HepG2 (cell line): ENCODE data around the gene JAG1. TPM values are rescaled to one million over a fixed set of nuclear protein-coding genes. Genes with fewer than 3 reads are reported as not detected.

Experiments
- ATAC-seq: fragments of 200-7000 bp; cut with Tn5 transposase; 3 replicates; pipeline ENCODE4 v1.9.1; 2020; ENCODE audit warnings: mild to moderate bottlenecking, moderate library complexity
- BruUV-seq: library from RNA; stranded (reverse); fragments of 400-500 nt; replicated peaks from 2 replicates; lab custom pipeline; 2021; lab: Mats Ljungman, UMichigan
- CTCF ChIA-PET: fragments of 300-600 bp; formaldehyde crosslinking; extraction: SDS; loops from one replicate; lab custom pipeline; 2021; ENCODE audit warnings: low total read pairs, inconsistent platforms, low intra/inter-chr PET ratio; lab: Yijun Ruan, JAX
- POLR2A ChIA-PET: fragments of 350-600 bp; sonication (Branson Sonifier 250); formaldehyde crosslinking; loops from one replicate; lab custom pipeline; 2020; ENCODE audit warnings: antibody characterized with exemption, inconsistent platforms; lab: Yijun Ruan, JAX
- DNase-seq: peaks from one replicate; pipeline ENCODE4 v3.0.0-alpha.2; 2015; ENCODE audit warnings: low spot score
- FAIRE-seq: peaks from 3 replicates; lab custom pipeline; 2011; peaks lifted over from hg19 to GRCh38; lab: Jason Lieb, UNC
- H2AFZ ChIP-seq: one replicate; pipeline ENCODE4 v1.6.1; 2011; ENCODE audit warnings: low read length, inconsistent platforms
- H3K27ac ChIP-seq: fragments of 300-600 bp; 3 replicates; pipeline ENCODE4 v1.8.0; 2011; ENCODE audit warnings: mixed run types, mild to moderate bottlenecking, mixed read lengths, low read length, inconsistent platforms; ENCODE audit not compliant: insufficient read depth; ENCODE audit errors: extremely low read length
- H3K27me3 ChIP-seq, 2 experiments: fragments of 200-600 bp in 1 of 2; 2 replicates in 1 of 2; 3 replicates in 1 of 2; pipeline versions ENCODE4 v1.6.0 to v1.8.0; 2011; ENCODE audit warnings: low read length in 2 of 2, mild to moderate bottlenecking in 2 of 2, moderate library complexity in 2 of 2, inconsistent platforms in 1 of 2; ENCODE audit not compliant: insufficient read depth in 2 of 2, control insufficient read depth in 1 of 2
- H3K36me3 ChIP-seq, 2 experiments: fragments of 200-600 bp in 1 of 2; replicated peaks in 1 of 2; 2 replicates in 1 of 2; 3 replicates in 1 of 2; pipeline versions ENCODE4 v1.5.1 to v1.8.0; 2011; ENCODE audit warnings: low read length in 2 of 2, inconsistent platforms in 1 of 2; ENCODE audit not compliant: insufficient read depth in 2 of 2, control insufficient read depth in 1 of 2
- H3K4me1 ChIP-seq: 2 replicates; pipeline ENCODE4 v1.5.1; 2012; ENCODE audit warnings: low read length, inconsistent platforms; ENCODE audit not compliant: insufficient read depth
- H3K4me2 ChIP-seq: 2 replicates; pipeline ENCODE4 v1.6.0; 2011; ENCODE audit warnings: low read depth, low read length, inconsistent platforms
- H3K4me3 ChIP-seq, 3 experiments: fragments of 200-600 bp in 1 of 3; sonication (generic), shearing (Covaris generic) in 1 of 3; replicated peaks in 1 of 3; 2 replicates each; pipeline ENCODE4 v1.5.1; 2011 to 2016; ENCODE audit warnings: low read length in 3 of 3, inconsistent platforms in 2 of 3, low read depth in 2 of 3, mild to moderate bottlenecking in 2 of 3, control low read depth in 1 of 3, mixed read lengths in 1 of 3; ENCODE audit not compliant: insufficient read depth in 1 of 3
- H3K79me2 ChIP-seq: one replicate; pipeline ENCODE4 v1.6.1; 2011; ENCODE audit warnings: low read length, inconsistent platforms; ENCODE audit not compliant: insufficient read depth
- H3K9ac ChIP-seq: 2 replicates; pipeline ENCODE4 v1.6.0; 2011; ENCODE audit warnings: mild to moderate bottlenecking, low read depth, low read length, inconsistent platforms; ENCODE audit not compliant: insufficient read depth
- H3K9me3 ChIP-seq: 2 replicates; pipeline ENCODE4 v1.5.1; 2012; ENCODE audit warnings: mild to moderate bottlenecking, low read length
- H4K20me1 ChIP-seq: 2 replicates; pipeline ENCODE4 v1.6.0; 2011; ENCODE audit warnings: inconsistent platforms, mild to moderate bottlenecking, low read length, moderate library complexity; ENCODE audit not compliant: insufficient read depth
- DMAP1 ChIP-seq: IDR thresholded peaks from 2 replicates; pipeline ENCODE4 v1.6.1; 2016
- ELF4 ChIP-seq: sonication (generic); formaldehyde crosslinking; IDR thresholded peaks from 2 replicates; pipeline ENCODE4 v1.5.0; 2020; ENCODE audit warnings: missing genetic modification reagents, mild to moderate bottlenecking, moderate library complexity, borderline replicate concordance
- IKZF1 ChIP-seq: fragments of 450-650 bp; IDR thresholded peaks from 2 replicates; pipeline ENCODE4 v1.7.1; 2016
- MTA1 ChIP-seq: sonication (generic); formaldehyde crosslinking; IDR thresholded peaks from 2 replicates; pipeline ENCODE4 v1.4.0; 2020; ENCODE audit warnings: missing genetic modification reagents, mild to moderate bottlenecking, borderline replicate concordance
- MTA3 ChIP-seq: sonication (generic); formaldehyde crosslinking; IDR thresholded peaks from 2 replicates; pipeline ENCODE4 v1.4.0; 2020; ENCODE audit warnings: missing genetic modification reagents
- POLR2G ChIP-seq: fragments of 200-400 bp; formaldehyde crosslinking; IDR thresholded peaks from 2 replicates; pipeline ENCODE4 v1.6.1; 2018; ENCODE audit warnings: mild to moderate bottlenecking, low read depth, low read length, moderate library complexity
- RBM22 ChIP-seq: fragments of 200-400 bp; formaldehyde crosslinking; optimal IDR thresholded peaks from 2 replicates; pipeline ENCODE3; 2017; ENCODE audit warnings: mild to moderate bottlenecking, low read length, moderate library complexity
- SNRNP70 ChIP-seq: fragments of 200-400 bp; formaldehyde crosslinking; IDR thresholded peaks from 2 replicates; pipeline ENCODE4 v1.6.1; 2017; ENCODE audit warnings: mild to moderate bottlenecking, low read depth, low read length, moderate library complexity
- STAG1 ChIP-seq: sonication (generic); formaldehyde crosslinking; IDR thresholded peaks from 2 replicates; pipeline ENCODE4 v1.4.0; 2020; ENCODE audit warnings: missing genetic modification reagents
- ZBTB1 ChIP-seq: sonication (generic); formaldehyde crosslinking; IDR thresholded peaks from 2 replicates; pipeline ENCODE4 v1.4.0; 2020; ENCODE audit warnings: missing genetic modification reagents, borderline replicate concordance
- ZBTB38 ChIP-seq: sonication (generic); formaldehyde crosslinking; IDR thresholded peaks from 2 replicates; pipeline ENCODE4 v1.5.1; 2020; ENCODE audit warnings: mild to moderate bottlenecking, missing genetic modification reagents
- ZNF839 ChIP-seq: sonication (generic); formaldehyde crosslinking; IDR thresholded peaks from 2 replicates; pipeline ENCODE4 v1.4.0; 2020; ENCODE audit warnings: missing genetic modification reagents, mild to moderate bottlenecking, borderline replicate concordance
- WGBS: methylation state at CpG from one replicate; pipeline ENCODE4 v1.1.6; 2017; ENCODE audit warnings: low lambda C conversion rate; 5-methylcytosine and 5-hydroxymethylcytosine counted together
- in situ Hi-C: cut with HindIII; loops from 2 replicates; pipeline ENCODE4 v1.10.0; 2017; ENCODE audit warnings: low pct_unique_long_range_greater_than_20kb; ENCODE audit not compliant: extremely low pct_ligation_motif_present
- intact Hi-C: fragments of 100-400 bp; cut with micrococcal nuclease; formaldehyde crosslinking; loops from one replicate; pipeline ENCODE4 v1.10.0; 2022; ENCODE audit not compliant: unreplicated experiment
- polyA plus RNA-seq, 8 experiments: library from polyadenylated mRNA; depleted of rRNA in 3 of 8; stranded (reverse) in 7 of 8; unstranded in 1 of 8; fragments of >200 nt; fragmentation: Illumina TruSeq in 4 of 8; extraction: Trizol in 4 of 8; gene quantifications; 2 replicates each; pipeline versions ENCODE4 v1.2.1 to v1.2.3, GENCODE V29; 2011 to 2016; ENCODE audit warnings: low read depth in 4 of 8, missing spikeins in 1 of 8, mixed read lengths in 1 of 8; ENCODE audit not compliant: insufficient read depth in 1 of 8
- total RNA-seq, 5 experiments: library from RNA; depleted of rRNA; stranded (reverse); fragments of >200 nt; fragmentation: Illumina TruSeq; extraction: Trizol; gene quantifications; 2 replicates each; pipeline ENCODE4 v1.2.3, GENCODE V29; 2016; ENCODE audit warnings: low read depth in 1 of 5
- TF ChIP-seq, protein P1 (sequence below): sonication (generic); formaldehyde crosslinking; conservative IDR thresholded peaks from 2 replicates; pipeline ENCODE4 v1.8.1; 2023; ENCODE audit warnings: missing genetic modification reagents
- TF ChIP-seq, protein P2 (sequence below): sonication (generic); formaldehyde crosslinking; conservative IDR thresholded peaks from 2 replicates; pipeline ENCODE4 v1.8.0; 2022; ENCODE audit warnings: mild to moderate bottlenecking, moderate library complexity, missing genetic modification reagents
- TF ChIP-seq, protein P3 (sequence below): sonication (generic); formaldehyde crosslinking; IDR thresholded peaks from 2 replicates; pipeline ENCODE4 v1.4.0; 2020; ENCODE audit warnings: missing genetic modification reagents, borderline replicate concordance
- TF ChIP-seq, protein P4 (sequence below): sonication (generic); formaldehyde crosslinking; IDR thresholded peaks from 2 replicates; pipeline ENCODE4; 2020; ENCODE audit warnings: missing genetic modification reagents, mild to moderate bottlenecking, borderline replicate concordance

Gene JAG1
- total and polyA plus RNA-seq, 2 of the 13 experiments (the other 11 are each of a cell fraction or from before 2014, with no cell fraction given): 47.1 to 56.3 TPM

DNA sequence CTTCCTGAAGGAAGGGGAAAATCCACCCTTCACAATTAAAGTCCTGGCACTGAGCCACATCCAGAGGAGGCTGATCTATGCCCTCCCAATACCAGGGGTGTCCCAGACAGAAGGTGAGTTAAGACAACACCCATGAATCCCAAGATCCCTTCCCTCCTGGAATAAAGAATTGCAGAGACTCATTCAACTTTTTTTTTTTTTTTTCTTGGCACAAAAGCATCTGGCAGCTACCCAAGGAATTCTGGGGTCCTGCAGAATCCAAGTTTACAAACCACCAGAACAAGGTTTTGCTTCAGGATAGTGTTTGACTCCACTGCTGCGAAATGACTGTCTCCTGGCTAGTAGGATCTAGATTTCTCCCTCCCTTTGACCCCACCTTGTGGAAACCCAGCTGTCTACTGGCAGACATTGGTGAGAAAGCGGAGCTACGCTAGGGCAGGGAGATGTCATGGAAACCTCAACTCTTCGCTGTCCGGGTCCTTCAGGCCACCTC, 37.4 kb downstream of the JAG1 start:
- H3K79me2 ChIP-seq: no peaks in the 10 kb centered on the region
- no peaks in the 10 kb centered on the region for H3K9me3 ChIP-seq
- WGBS: 100% methylated on average over 5 of the region's 5 CpGs
- FAIRE-seq (no peak), ATAC-seq (peak; percentile 19), DNase-seq (peak; percentile 35)
- H3K27ac ChIP-seq: no peak overlapping the region
- H3K4me1 ChIP-seq: no peaks in the 10 kb centered on the region
- no peak overlapping the region for H3K4me3 ChIP-seq
- no peak overlapping the region for H3K9ac ChIP-seq
- H3K36me3 ChIP-seq: peaks cover 20 to 32% of the 10 kb centered on the region in 2 experiments
- no TSS peak for BruUV-seq
- no peaks in the 10 kb centered on the region for H3K27me3 ChIP-seq
- in situ Hi-C loops (loop anchor here (5.0 kb wide), 1 partner anchor 84 kb away; no protein-coding TSS in a partner anchor), intact Hi-C loops (loop anchor here (2.0 to 10.0 kb wide), 3 partner anchors 16 to 202 kb away; partner anchors contain the start of genes MKKS and SLX4IP)
- ChIA-PET POLR2A (interaction anchor here (1.1 kb wide), 1 partner anchor 9 kb away, joined by 3 read pairs; no protein-coding TSS in a partner anchor), CTCF (interaction anchor here (0.6 kb wide), 1 partner anchor 83 kb away, joined by 3 read pairs; no protein-coding TSS in a partner anchor)
- H4K20me1 ChIP-seq: no peaks in the 10 kb centered on the region
- no peak overlapping the region for H2AFZ ChIP-seq
- no peak overlapping the region for H3K4me2 ChIP-seq
- TF ChIP-seq ZNF839 (CRISPR knock-in tag) (no peak), ZBTB38 (0 out of 2 replicates have a peak, but pooled peaks have one; percentile 45), STAG1 (CRISPR knock-in tag) (peak; percentile 43), SNRNP70 (no peak), RBM22 (peak; percentile 6), IKZF1 (no peak), MTA1 (CRISPR knock-in tag) (no peak), ELF4 (no peak), DMAP1 (CRISPR knock-in tag) (no peak), POLR2G (0 out of 2 replicates have a peak, but pooled peaks have one; percentile 27), MTA3 (CRISPR knock-in tag) (no peak), ZBTB1 (CRISPR knock-in tag) (no peak)
- TF ChIP-seq, protein P1, sequence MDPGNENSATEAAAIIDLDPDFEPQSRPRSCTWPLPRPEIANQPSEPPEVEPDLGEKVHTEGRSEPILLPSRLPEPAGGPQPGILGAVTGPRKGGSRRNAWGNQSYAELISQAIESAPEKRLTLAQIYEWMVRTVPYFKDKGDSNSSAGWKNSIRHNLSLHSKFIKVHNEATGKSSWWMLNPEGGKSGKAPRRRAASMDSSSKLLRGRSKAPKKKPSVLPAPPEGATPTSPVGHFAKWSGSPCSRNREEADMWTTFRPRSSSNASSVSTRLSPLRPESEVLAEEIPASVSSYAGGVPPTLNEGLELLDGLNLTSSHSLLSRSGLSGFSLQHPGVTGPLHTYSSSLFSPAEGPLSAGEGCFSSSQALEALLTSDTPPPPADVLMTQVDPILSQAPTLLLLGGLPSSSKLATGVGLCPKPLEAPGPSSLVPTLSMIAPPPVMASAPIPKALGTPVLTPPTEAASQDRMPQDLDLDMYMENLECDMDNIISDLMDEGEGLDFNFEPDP (CRISPR knock-in tag): no peak
- TF ChIP-seq, protein P2, sequence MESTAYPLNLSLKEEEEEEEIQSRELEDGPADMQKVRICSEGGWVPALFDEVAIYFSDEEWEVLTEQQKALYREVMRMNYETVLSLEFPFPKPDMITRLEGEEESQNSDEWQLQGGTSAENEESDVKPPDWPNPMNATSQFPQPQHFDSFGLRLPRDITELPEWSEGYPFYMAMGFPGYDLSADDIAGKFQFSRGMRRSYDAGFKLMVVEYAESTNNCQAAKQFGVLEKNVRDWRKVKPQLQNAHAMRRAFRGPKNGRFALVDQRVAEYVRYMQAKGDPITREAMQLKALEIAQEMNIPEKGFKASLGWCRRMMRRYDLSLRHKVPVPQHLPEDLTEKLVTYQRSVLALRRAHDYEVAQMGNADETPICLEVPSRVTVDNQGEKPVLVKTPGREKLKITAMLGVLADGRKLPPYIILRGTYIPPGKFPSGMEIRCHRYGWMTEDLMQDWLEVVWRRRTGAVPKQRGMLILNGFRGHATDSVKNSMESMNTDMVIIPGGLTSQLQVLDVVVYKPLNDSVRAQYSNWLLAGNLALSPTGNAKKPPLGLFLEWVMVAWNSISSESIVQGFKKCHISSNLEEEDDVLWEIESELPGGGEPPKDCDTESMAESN: no peak
- TF ChIP-seq, protein P3, sequence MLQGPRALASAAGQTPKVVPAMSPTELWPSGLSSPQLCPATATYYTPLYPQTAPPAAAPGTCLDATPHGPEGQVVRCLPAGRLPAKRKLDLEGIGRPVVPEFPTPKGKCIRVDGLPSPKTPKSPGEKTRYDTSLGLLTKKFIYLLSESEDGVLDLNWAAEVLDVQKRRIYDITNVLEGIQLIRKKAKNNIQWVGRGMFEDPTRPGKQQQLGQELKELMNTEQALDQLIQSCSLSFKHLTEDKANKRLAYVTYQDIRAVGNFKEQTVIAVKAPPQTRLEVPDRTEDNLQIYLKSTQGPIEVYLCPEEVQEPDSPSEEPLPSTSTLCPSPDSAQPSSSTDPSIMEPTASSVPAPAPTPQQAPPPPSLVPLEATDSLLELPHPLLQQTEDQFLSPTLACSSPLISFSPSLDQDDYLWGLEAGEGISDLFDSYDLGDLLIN: no peak
- TF ChIP-seq, protein P4, sequence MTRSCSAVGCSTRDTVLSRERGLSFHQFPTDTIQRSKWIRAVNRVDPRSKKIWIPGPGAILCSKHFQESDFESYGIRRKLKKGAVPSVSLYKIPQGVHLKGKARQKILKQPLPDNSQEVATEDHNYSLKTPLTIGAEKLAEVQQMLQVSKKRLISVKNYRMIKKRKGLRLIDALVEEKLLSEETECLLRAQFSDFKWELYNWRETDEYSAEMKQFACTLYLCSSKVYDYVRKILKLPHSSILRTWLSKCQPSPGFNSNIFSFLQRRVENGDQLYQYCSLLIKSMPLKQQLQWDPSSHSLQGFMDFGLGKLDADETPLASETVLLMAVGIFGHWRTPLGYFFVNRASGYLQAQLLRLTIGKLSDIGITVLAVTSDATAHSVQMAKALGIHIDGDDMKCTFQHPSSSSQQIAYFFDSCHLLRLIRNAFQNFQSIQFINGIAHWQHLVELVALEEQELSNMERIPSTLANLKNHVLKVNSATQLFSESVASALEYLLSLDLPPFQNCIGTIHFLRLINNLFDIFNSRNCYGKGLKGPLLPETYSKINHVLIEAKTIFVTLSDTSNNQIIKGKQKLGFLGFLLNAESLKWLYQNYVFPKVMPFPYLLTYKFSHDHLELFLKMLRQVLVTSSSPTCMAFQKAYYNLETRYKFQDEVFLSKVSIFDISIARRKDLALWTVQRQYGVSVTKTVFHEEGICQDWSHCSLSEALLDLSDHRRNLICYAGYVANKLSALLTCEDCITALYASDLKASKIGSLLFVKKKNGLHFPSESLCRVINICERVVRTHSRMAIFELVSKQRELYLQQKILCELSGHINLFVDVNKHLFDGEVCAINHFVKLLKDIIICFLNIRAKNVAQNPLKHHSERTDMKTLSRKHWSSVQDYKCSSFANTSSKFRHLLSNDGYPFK (CRISPR knock-in tag): no peak
